ENCODE data around the gene ICOS. TPM values are rescaled to one million over a fixed set of nuclear protein-coding genes. Genes with fewer than 3 reads are reported as not detected.

Gene ICOS
- total RNA-seq, 1 experiment from 2014 or later, result not detected

DNA sequence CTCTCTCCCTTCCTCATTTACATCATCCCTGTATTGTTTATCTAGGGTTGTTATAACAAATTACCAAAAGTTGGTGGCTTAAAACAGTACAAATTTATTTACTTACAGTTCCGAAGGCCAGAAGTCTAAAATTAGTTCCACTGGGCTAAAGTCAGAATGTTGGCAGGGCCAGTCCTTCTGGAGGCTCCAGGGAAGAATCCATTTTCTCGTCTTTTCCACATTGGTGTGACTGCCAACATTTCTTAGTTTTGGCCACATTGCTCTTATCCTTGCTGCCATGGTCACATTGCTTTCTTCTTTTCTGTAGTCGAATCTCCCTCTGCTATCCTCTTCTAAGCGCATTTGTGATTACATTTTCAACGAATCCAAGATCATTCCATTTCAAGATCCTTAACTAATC is 34.7 kb downstream of the ICOS start:
- Histone ChIP-seq H4K20me1 (ENCODE audit: control insufficient read depth, insufficient read depth, insufficient read length) (no peaks in the 10 kb centered on the region), H2BK20ac (ENCODE audit: low read depth, low read length, poor library complexity, severe bottlenecking) (no peak overlapping the region), H2BK120ac (ENCODE audit: low read depth, low read length, poor library complexity, severe bottlenecking) (no peak overlapping the region), H3K79me2 (ENCODE audit: insufficient read depth, low read length) (no peaks in the 10 kb centered on the region), H3K4ac (ENCODE audit: low read depth, low read length) (no peak overlapping the region), H3K27ac (ENCODE audit: insufficient read length, low read depth, low read length) (no peak overlapping the region), H3K27me3 (ENCODE audit: insufficient read depth, low read length) (no peaks in the 10 kb centered on the region), H3K79me1 (ENCODE audit: insufficient read depth, low read depth, low read length, poor library complexity, severe bottlenecking) (no peaks in the 10 kb centered on the region), H3T11ph (ENCODE audit: low read length) (no peak overlapping the region), H2BK15ac (ENCODE audit: low read depth, low read length) (no peak overlapping the region), H3K9ac (ENCODE audit: extremely low read depth, insufficient read length, low read length) (no peak overlapping the region), H3K9me3 (ENCODE audit: control insufficient read depth, low read depth, low read length) (no peaks in the 10 kb centered on the region), H2BK12ac (ENCODE audit: insufficient read length, low read depth, low read length) (no peak overlapping the region), H4K8ac (replicated peaks; ENCODE audit: insufficient read length, low read depth, low read length) (no peak overlapping the region), H4K5ac (ENCODE audit: insufficient read length, low read depth, low read length) (no peak overlapping the region), H2AFZ (ENCODE audit: low read length) (no peak overlapping the region), H3K4me2 (ENCODE audit: insufficient read depth, insufficient read length, low read length) (no peak overlapping the region), H3K23me2 (ENCODE audit: insufficient read length, low read depth, low read length, poor library complexity, severe bottlenecking) (no peaks in the 10 kb centered on the region), H3K4me1 (ENCODE audit: insufficient read depth, low read length) (no peaks in the 10 kb centered on the region; the same call in 1 of the 2 replicates), H2AK5ac (ENCODE audit: insufficient read length, low read length) (no peak overlapping the region), H3K18ac (ENCODE audit: insufficient read length, low read depth, low read length) (no peak overlapping the region), H3K23ac (ENCODE audit: insufficient read length, low read depth, low read length) (no peak overlapping the region), H3K56ac (ENCODE audit: insufficient read length, low read depth, low read length) (no peak overlapping the region), H2BK5ac (ENCODE audit: insufficient read length, low read length) (no peak overlapping the region), H3K14ac (ENCODE audit: insufficient read depth, low read length) (no peak overlapping the region), H4K91ac (ENCODE audit: insufficient read length, low read depth, low read length) (no peak overlapping the region)
- Mint-ChIP-seq H3K27me3 (ENCODE audit: low read depth) (peaks cover 3% of the 10 kb centered on the region), H3K4me3 (no peak overlapping the region), H3K4me1 (peaks cover 8% of the 10 kb centered on the region in 2 experiments), H3K36me3 (ENCODE audit: insufficient read depth in 1 of 3, low read depth in 3 of 3) (peaks cover 3 to 14% (median 7%) of the 10 kb centered on the region in 3 experiments; a peak in 5 of 7 replicates), H3K9me3 (peaks cover 11 to 14% of the 10 kb centered on the region in 2 experiments), H3K27ac (no peak overlapping the region)
- TF ChIP-seq, protein P1, sequence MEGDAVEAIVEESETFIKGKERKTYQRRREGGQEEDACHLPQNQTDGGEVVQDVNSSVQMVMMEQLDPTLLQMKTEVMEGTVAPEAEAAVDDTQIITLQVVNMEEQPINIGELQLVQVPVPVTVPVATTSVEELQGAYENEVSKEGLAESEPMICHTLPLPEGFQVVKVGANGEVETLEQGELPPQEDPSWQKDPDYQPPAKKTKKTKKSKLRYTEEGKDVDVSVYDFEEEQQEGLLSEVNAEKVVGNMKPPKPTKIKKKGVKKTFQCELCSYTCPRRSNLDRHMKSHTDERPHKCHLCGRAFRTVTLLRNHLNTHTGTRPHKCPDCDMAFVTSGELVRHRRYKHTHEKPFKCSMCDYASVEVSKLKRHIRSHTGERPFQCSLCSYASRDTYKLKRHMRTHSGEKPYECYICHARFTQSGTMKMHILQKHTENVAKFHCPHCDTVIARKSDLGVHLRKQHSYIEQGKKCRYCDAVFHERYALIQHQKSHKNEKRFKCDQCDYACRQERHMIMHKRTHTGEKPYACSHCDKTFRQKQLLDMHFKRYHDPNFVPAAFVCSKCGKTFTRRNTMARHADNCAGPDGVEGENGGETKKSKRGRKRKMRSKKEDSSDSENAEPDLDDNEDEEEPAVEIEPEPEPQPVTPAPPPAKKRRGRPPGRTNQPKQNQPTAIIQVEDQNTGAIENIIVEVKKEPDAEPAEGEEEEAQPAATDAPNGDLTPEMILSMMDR (conservative IDR thresholded peaks at IDR 0.05), result no peak
- no peak for DNase-seq
- WGBS (ENCODE audit: extremely low coverage, insufficient read length, low lambda C conversion rate), result no CpG with 5 or more reads among the region's 5 CpGs
